ENCODE results near the gene CCDC86.

- no peak for TF ChIP-seq EZH2 (IDR thresholded peaks at IDR 0.05)
- no peak for TF ChIP-seq POLR2AphosphoS5 (IDR thresholded peaks at IDR 0.05; ENCODE audit: borderline replicate concordance, low read depth, low read length)
Measured at GRCh38 chr11:60831501-60832079, 10.3 kb upstream of the CCDC86 start.
